OCI-LY7 (cell line): ENCODE data around the gene CAT. TPM values are rescaled to one million over a fixed set of nuclear protein-coding genes. Genes with fewer than 3 reads are reported as not detected.

Experiments
- BruUV-seq: library from RNA; stranded (reverse); fragments of 400-500 nt; replicated peaks from 2 replicates; lab custom pipeline; 2021; lab: Mats Ljungman, UMichigan
- CTCF ChIA-PET: fragments of 300-600 bp; sonication (Branson Sonifier 250); formaldehyde crosslinking; loops from one replicate; lab custom pipeline; 2022; ENCODE audit warnings: antibody characterized with exemption; ENCODE audit not compliant: unreplicated experiment; lab: Charles Lee
- POLR2A ChIA-PET: fragments of 300-600 bp; sonication (Branson Sonifier 250); formaldehyde crosslinking; loops from one replicate; lab custom pipeline; 2022; ENCODE audit warnings: antibody characterized with exemption; lab: Charles Lee
- DNase-seq: peaks from one replicate; pipeline ENCODE4 v3.0.0-alpha.2; 2015; ENCODE audit warnings: low spot score
- H2AFZ ChIP-seq: fragments of 200-600 bp; sonication (generic), shearing (Covaris generic); 2 replicates; pipeline ENCODE4 v1.6.1; 2014; ENCODE audit warnings: mild to moderate bottlenecking, antibody characterized with exemption, low read length, moderate library complexity
- H3K27ac ChIP-seq: fragments of 200-600 bp; sonication (generic); 2 replicates; pipeline ENCODE4 v1.5.1; 2014; ENCODE audit warnings: mixed run types, low read depth, mild to moderate bottlenecking, moderate library complexity, low read length, inconsistent platforms; ENCODE audit not compliant: poor library complexity, severe bottlenecking
- H3K36me3 ChIP-seq: fragments of 200-600 bp; sonication (generic); 2 replicates; pipeline ENCODE4 v1.6.1; 2014; ENCODE audit warnings: mild to moderate bottlenecking, antibody characterized with exemption, low read length, moderate library complexity, mixed read lengths; ENCODE audit not compliant: insufficient read depth
- H3K4me1 ChIP-seq: fragments of 200-600 bp; sonication (generic); 2 replicates; pipeline ENCODE4 v1.5.1; 2014; ENCODE audit warnings: mild to moderate bottlenecking, low read length; ENCODE audit not compliant: insufficient read depth, poor library complexity, severe bottlenecking
- H3K4me2 ChIP-seq: fragments of 200-600 bp; sonication (generic); 2 replicates; pipeline ENCODE4 v1.6.1; 2014; ENCODE audit warnings: mild to moderate bottlenecking, low read length
- H3K4me3 ChIP-seq: fragments of 200-600 bp; sonication (generic); 2 replicates; pipeline ENCODE4 v1.5.1; 2014; ENCODE audit warnings: mild to moderate bottlenecking, low read depth, low read length; ENCODE audit not compliant: poor library complexity, severe bottlenecking
- H3K79me2 ChIP-seq: fragments of 200-600 bp; sonication (generic); 2 replicates; pipeline ENCODE4 v1.6.1; 2016; ENCODE audit warnings: low read depth, mild to moderate bottlenecking, low read length, moderate library complexity, mixed read lengths; ENCODE audit not compliant: insufficient read depth
- H3K9me2 ChIP-seq: fragments of 200-600 bp; sonication (generic); 2 replicates; pipeline ENCODE4 v1.6.1; 2016; ENCODE audit warnings: mild to moderate bottlenecking, low read length, mixed read lengths; ENCODE audit not compliant: insufficient read depth
- H3K9me3 ChIP-seq: fragments of 200-600 bp; sonication (generic); 2 replicates; pipeline ENCODE4 v1.6.1; 2014; ENCODE audit warnings: mild to moderate bottlenecking, mixed run types, low read length, mixed read lengths
- H4K20me1 ChIP-seq: fragments of 200-600 bp; sonication (generic); 2 replicates; pipeline ENCODE4 v1.6.1; 2014; ENCODE audit warnings: mild to moderate bottlenecking, antibody characterized with exemption, low read length, moderate library complexity, mixed read lengths; ENCODE audit not compliant: insufficient read depth
- CTCF ChIP-seq: fragments of 200-600 bp; sonication (generic); conservative IDR thresholded peaks from 2 replicates; pipeline ENCODE4 v1.5.1; 2014; ENCODE audit warnings: mild to moderate bottlenecking, antibody characterized with exemption, low read length, moderate library complexity, mixed read lengths
- EZH2phosphoT487 ChIP-seq: fragments of 200-600 bp; sonication (generic); IDR thresholded peaks from 2 replicates; pipeline ENCODE4 v1.6.1; 2018; ENCODE audit warnings: low read depth, borderline replicate concordance, mild to moderate bottlenecking, mixed run types, antibody characterized with exemption, low read length, moderate library complexity, mixed read lengths
- intact Hi-C: fragments of 100-400 bp; cut with micrococcal nuclease; formaldehyde crosslinking; loops from one replicate; pipeline ENCODE4 v1.10.0; 2022; ENCODE audit not compliant: unreplicated experiment
- total RNA-seq, 2 experiments: library from RNA; depleted of rRNA in 1 of 2; stranded (reverse); fragments of >200 nt in 1 of 2; shearing (Covaris generic) in 1 of 2; gene quantifications; 2 replicates each; pipeline ENCODE4 v1.2.3, GENCODE V29; 2014 to 2022

Gene CAT
- total RNA-seq, 2 experiments from 2014 or later = 46.6 to 47.8 TPM

- Histone ChIP-seq H3K4me3 (no peak overlapping the region), H3K27ac (no peak overlapping the region), H3K36me3 (no peaks in the 10 kb centered on the region), H3K4me2 (no peak overlapping the region), H2AFZ (no peak overlapping the region), H3K9me3 (no peaks in the 10 kb centered on the region), H3K9me2 (no peaks in the 10 kb centered on the region), H3K4me1 (peaks cover 3% of the 10 kb centered on the region), H4K20me1 (no peaks in the 10 kb centered on the region), H3K79me2 (no peaks in the 10 kb centered on the region)
- DNase-seq = no peak
- BruUV-seq = no TSS peak
- intact Hi-C loops = no loop called here
- ChIA-PET CTCF (no interaction called here), POLR2A (interaction anchor here (1.1 kb wide), 1 partner anchor 9 kb away, joined by 3 read pairs; no protein-coding TSS in a partner anchor)
- TF ChIP-seq EZH2phosphoT487 = no peak
Measured at GRCh38 chr11:34433899-34434298, 4.8 kb upstream of the CAT start.

- ChIA-PET POLR2A (interaction anchor here (0.6 to 2.5 kb wide), 7 partner anchors 10 to 331 kb away, joined by 3 to 7 read pairs (median 4); no protein-coding TSS in a partner anchor), CTCF (no interaction called here)
- TF ChIP-seq EZH2phosphoT487 (no peak), CTCF (no peak)
- peak overlapping the region; percentile 88 for H3K4me2 ChIP-seq
- BruUV-seq = no TSS peak
- intact Hi-C loops = no loop called here
- peak overlapping the region; percentile 75 for H3K4me3 ChIP-seq
- DNase-seq = no peak
- H4K20me1 ChIP-seq = no peaks in the 10 kb centered on the region
- peak overlapping the region; percentile 99; the same call in 1 of the 2 replicates for H2AFZ ChIP-seq
- peaks cover 10% of the 10 kb centered on the region; the same call in 1 of the 2 replicates for H3K9me3 ChIP-seq
- peaks cover 9% of the 10 kb centered on the region for H3K4me1 ChIP-seq
- H3K9me2 ChIP-seq = no peaks in the 10 kb centered on the region
- no peak overlapping the region for H3K27ac ChIP-seq
- peaks cover 16% of the 10 kb centered on the region for H3K36me3 ChIP-seq
- H3K79me2 ChIP-seq = peaks cover 27% of the 10 kb centered on the region; the same call in 1 of the 2 replicates
Measured at GRCh38 chr11:34437224-34438125, 1.3 kb upstream of the CAT start.

- Histone ChIP-seq H3K9me3 (peaks cover 10% of the 10 kb centered on the region; the same call in 1 of the 2 replicates), H3K9me2 (no peaks in the 10 kb centered on the region), H3K4me2 (peak overlapping the region; percentile 88), H3K36me3 (peaks cover 16% of the 10 kb centered on the region), H2AFZ (peak overlapping the region; percentile 99; the same call in 1 of the 2 replicates), H3K79me2 (peaks cover 31% of the 10 kb centered on the region; the same call in 1 of the 2 replicates), H4K20me1 (no peaks in the 10 kb centered on the region), H3K4me1 (peaks cover 27% of the 10 kb centered on the region), H3K27ac (peak overlapping the region; percentile 59), H3K4me3 (peak overlapping the region; percentile 75)
- POLR2A ChIA-PET = interaction anchor here (0.6 to 1.4 kb wide), 6 partner anchors 8 to 1838 kb away, joined by 3 to 5 read pairs (median 3); partner anchors contain the start of gene ABTB2
- DNase-seq = peak; percentile 16
- intact Hi-C loops = no loop called here
- TF ChIP-seq EZH2phosphoT487 (no peak), CTCF (no peak)
- BruUV-seq = no TSS peak
- CTCF ChIA-PET = no interaction called here
Measured at GRCh38 chr11:34439610-34440198, 970 bp downstream of the CAT start.
